Neutrophil (primary cell): ENCODE measurements around the gene ADCK2.
"Not testable (repeated sequence)": the region's sequence is repeated elsewhere in the genome, so short reads cannot be mapped to it uniquely, and the experiment has no call there.

Experiments used
- H3K27ac ChIP-seq: fragments of 200-600 bp; sonication (generic); 2 replicates; pipeline ENCODE4 v1.5.1; 2016; ENCODE audit warnings: mild to moderate bottlenecking, moderate library complexity
- H3K27me3 ChIP-seq: fragments of 200-600 bp; sonication (generic); 2 replicates; pipeline ENCODE4 v1.6.0; 2016; ENCODE audit warnings: mild to moderate bottlenecking
- H3K36me3 ChIP-seq: fragments of 200-600 bp; sonication (generic); 2 replicates; pipeline ENCODE4 v1.5.1; 2017
- H3K4me1 ChIP-seq, 2 experiments: fragments of 200-600 bp in 1 of 2; sonication (generic) in 1 of 2; 1 replicate in 1 of 2; 2 replicates in 1 of 2; pipeline versions ENCODE4 v1.5.1 to v1.6.1; 2013 to 2016; ENCODE audit warnings: low read depth in 1 of 2, low read length in 1 of 2, mild to moderate bottlenecking in 1 of 2, moderate library complexity in 1 of 2; ENCODE audit not compliant: control insufficient read depth in 1 of 2, insufficient read depth in 1 of 2
- H3K4me3 ChIP-seq, 2 experiments: fragments of 200-600 bp in 1 of 2; sonication (generic) in 1 of 2; 1 replicate in 1 of 2; 2 replicates in 1 of 2; pipeline ENCODE4 v1.5.1; 2013 to 2016; ENCODE audit warnings: low read depth in 1 of 2, low read length in 1 of 2, mild to moderate bottlenecking in 1 of 2, moderate library complexity in 1 of 2
- H3K9me3 ChIP-seq: fragments of 200-600 bp; sonication (generic); 2 replicates; pipeline ENCODE4 v1.5.1; 2016
- TF ChIP-seq, protein P1 (sequence below): fragments of 200-600 bp; sonication (generic); IDR thresholded peaks from 2 replicates; pipeline ENCODE4 v1.5.1; 2016; ENCODE audit warnings: antibody characterized with exemption

ADCK2 gene

GRCh38 chr7:140732416-140732815 is 59.7 kb downstream of the ADCK2 start:
- Histone ChIP-seq H3K9me3 (no peaks in the 10 kb centered on the region), H3K27me3 (no peaks in the 10 kb centered on the region), H3K27ac (no peak overlapping the region), H3K4me3 (no peak overlapping the region), H3K36me3 (peaks cover 42% of the 10 kb centered on the region), H3K4me1 (no peaks in the 10 kb centered on the region)
- TF ChIP-seq, protein P1, sequence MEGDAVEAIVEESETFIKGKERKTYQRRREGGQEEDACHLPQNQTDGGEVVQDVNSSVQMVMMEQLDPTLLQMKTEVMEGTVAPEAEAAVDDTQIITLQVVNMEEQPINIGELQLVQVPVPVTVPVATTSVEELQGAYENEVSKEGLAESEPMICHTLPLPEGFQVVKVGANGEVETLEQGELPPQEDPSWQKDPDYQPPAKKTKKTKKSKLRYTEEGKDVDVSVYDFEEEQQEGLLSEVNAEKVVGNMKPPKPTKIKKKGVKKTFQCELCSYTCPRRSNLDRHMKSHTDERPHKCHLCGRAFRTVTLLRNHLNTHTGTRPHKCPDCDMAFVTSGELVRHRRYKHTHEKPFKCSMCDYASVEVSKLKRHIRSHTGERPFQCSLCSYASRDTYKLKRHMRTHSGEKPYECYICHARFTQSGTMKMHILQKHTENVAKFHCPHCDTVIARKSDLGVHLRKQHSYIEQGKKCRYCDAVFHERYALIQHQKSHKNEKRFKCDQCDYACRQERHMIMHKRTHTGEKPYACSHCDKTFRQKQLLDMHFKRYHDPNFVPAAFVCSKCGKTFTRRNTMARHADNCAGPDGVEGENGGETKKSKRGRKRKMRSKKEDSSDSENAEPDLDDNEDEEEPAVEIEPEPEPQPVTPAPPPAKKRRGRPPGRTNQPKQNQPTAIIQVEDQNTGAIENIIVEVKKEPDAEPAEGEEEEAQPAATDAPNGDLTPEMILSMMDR: no peak

- Histone ChIP-seq H3K9me3 (no peaks in the 10 kb centered on the region), H3K27me3 (no peaks in the 10 kb centered on the region), H3K4me1 (no peaks in the 10 kb centered on the region), H3K4me3 (no peak overlapping the region), H3K27ac (no peak overlapping the region), H3K36me3 (peaks cover 48% of the 10 kb centered on the region)
- TF ChIP-seq, protein P1: no peak
These were observed 61.4 kb downstream of the ADCK2 start for GRCh38 chr7:140734096-140734495.

DNA sequence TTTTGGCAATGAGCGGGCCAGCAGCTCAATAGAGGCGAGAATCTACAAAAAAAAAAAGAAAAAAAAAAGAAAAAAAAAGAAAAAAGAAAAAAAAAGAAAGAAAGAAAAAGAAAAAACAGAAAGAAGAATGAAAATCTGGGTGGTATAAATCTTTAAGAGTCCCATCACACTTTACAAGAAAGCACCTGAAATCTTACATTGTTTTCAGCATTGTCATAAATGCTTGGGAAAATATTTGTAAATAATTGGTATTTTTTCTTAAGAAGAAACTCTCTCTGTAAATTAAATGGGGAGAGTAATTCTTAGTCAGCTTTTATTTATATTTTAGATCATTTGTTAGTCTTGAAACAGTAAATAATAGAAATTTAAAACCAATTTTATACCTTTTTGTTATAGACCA is 62.0 kb downstream of the ADCK2 start:
- Histone ChIP-seq H3K9me3 (no peaks in the 10 kb centered on the region), H3K4me3 (no peak overlapping the region), H3K36me3 (peaks cover 50% of the 10 kb centered on the region), H3K27me3 (no peaks in the 10 kb centered on the region), H3K4me1 (no peaks in the 10 kb centered on the region), H3K27ac (no peak overlapping the region)
- TF ChIP-seq, protein P1: no peak

DNA sequence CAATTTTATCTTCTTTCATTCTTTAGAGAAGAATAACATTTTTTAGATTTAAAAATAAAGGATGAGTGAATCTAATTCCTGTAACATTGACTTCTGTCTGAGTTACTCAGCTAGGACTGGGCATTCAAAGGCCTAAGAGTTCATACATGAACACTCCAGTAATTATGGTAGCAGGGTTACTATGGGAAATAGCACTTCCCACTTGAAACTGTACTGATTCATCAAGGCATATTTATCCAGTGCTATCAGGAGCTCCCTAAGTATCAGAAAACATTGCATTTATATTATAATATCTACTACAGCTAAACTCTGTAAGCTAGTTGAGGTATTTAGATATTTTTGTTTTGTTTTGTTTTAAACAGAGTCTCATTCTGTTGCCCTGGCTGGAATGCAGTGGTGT is 65.5 kb downstream of the ADCK2 start:
- TF ChIP-seq, protein P1: no peak
- H3K27me3 ChIP-seq: no peaks in the 10 kb centered on the region

DNA sequence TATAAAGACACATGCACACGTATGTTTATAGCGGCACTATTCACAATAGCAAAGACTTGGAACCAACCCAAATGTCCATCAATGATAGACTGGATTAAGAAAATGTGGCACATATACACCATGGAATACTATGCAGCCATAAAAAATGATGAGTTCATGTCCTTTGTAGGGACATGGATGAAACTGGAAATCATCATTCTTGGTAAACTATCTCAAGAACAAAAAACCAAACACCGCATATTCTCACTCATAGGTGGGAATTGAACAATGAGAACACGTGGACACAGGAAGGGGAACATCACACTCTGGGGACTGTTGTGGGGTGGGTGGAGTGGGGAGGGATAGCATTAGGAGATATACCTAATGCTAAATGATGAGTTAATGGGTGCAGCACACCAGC is 70.5 kb downstream of the ADCK2 start:
- peaks cover 39% of the 10 kb centered on the region for H3K36me3 ChIP-seq
- H3K4me1 ChIP-seq, H3K27me3 ChIP-seq, H3K27ac ChIP-seq, H3K9me3 ChIP-seq, H3K4me3 ChIP-seq: not testable (repeated sequence)

More for the DNA sequence above, 65.5 kb downstream of the ADCK2 start:
- Histone ChIP-seq H3K36me3 (peaks cover 43% of the 10 kb centered on the region), H3K4me1 (no peaks in the 10 kb centered on the region), H3K9me3 (no peaks in the 10 kb centered on the region), H3K4me3 (no peak overlapping the region), H3K27ac (no peak overlapping the region)

DNA sequence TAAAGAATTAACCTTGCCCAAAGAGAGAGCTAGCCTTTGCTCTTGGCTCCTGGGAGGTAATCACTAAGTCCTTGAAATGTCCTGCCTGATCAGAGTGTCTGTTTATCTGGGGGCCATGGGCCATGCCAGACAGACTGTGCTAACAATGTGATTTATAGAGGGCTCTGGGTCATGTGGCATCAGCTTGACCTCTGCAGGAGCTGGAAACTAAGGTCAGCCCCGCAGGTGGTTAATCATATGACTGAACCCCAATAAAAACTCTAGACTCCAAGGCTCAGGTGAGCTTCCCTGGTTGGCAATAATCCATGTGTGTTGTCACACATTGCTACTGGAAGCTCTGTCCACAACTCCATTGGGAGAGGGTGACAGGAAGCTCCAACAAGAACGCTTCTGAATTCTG is 71.3 kb downstream of the ADCK2 start:
- no peak overlapping the region for H3K27ac ChIP-seq
- TF ChIP-seq, protein P1: no peak
- H3K4me3 ChIP-seq: no peak overlapping the region
- H3K27me3 ChIP-seq: no peaks in the 10 kb centered on the region
- H3K9me3 ChIP-seq: no peaks in the 10 kb centered on the region
- H3K4me1 ChIP-seq: no peaks in the 10 kb centered on the region
- peaks cover 39% of the 10 kb centered on the region for H3K36me3 ChIP-seq
